ENCODE measurements around the gene G6PC1. TPM values are rescaled to one million over a fixed set of nuclear protein-coding genes. Genes with fewer than 3 reads are reported as not detected.

G6PC1 gene
- total and polyA plus RNA-seq, 2 of the 13 experiments (the other 11 are each of a cell fraction or from before 2014, with no cell fraction given): 1.7 to 37.9 TPM

- TF ChIP-seq ZBTB4 (CRISPR knock-in tag; IDR thresholded peaks at IDR 0.05; ENCODE audit: borderline replicate concordance): no peak
- TF ChIP-seq ZFP1 (CRISPR knock-in tag; IDR thresholded peaks at IDR 0.05): peak; percentile 86; the same call in 1 of the 2 replicates
- TF ChIP-seq ZNF30 (CRISPR knock-in tag; IDR thresholded peaks at IDR 0.05): no peak
- TF ChIP-seq ZNF556 (CRISPR knock-in tag; IDR thresholded peaks at IDR 0.05; ENCODE audit: borderline replicate concordance): 0 out of 2 replicates have a peak, but pooled peaks have one; percentile 62
- peak; percentile 17; the same call in 1 of the 2 replicates for TF ChIP-seq MAZ (IDR thresholded peaks at IDR 0.05; ENCODE audit: borderline replicate concordance, low read depth, low read length)
- TF ChIP-seq MAZ (CRISPR knock-in tag; IDR thresholded peaks at IDR 0.05; ENCODE audit: low read depth): no peak; the same call in 1 of the 2 replicates
- TF ChIP-seq ZNF503 (CRISPR knock-in tag; IDR thresholded peaks at IDR 0.05): no peak
- TF ChIP-seq TERF1 (CRISPR knock-in tag; IDR thresholded peaks at IDR 0.05): no peak
- TF ChIP-seq SMARCC2 (IDR thresholded peaks at IDR 0.05): no peak
- TF ChIP-seq TEAD2 (CRISPR knock-in tag; IDR thresholded peaks at IDR 0.05): no peak
- TF ChIP-seq BHLHE40 (IDR thresholded peaks at IDR 0.05; ENCODE audit: low read length): peak; percentile 58; the same call in 1 of the 2 replicates
- no peak for TF ChIP-seq ZNF784 (CRISPR knock-in tag; IDR thresholded peaks at IDR 0.05; ENCODE audit: borderline replicate concordance)
- peak; percentile 46; the same call in 1 of the 2 replicates for TF ChIP-seq ZNF788 (CRISPR knock-in tag; IDR thresholded peaks at IDR 0.05; ENCODE audit: borderline replicate concordance)
- no peak for TF ChIP-seq ZNF841 (CRISPR knock-in tag; IDR thresholded peaks at IDR 0.05; ENCODE audit: borderline replicate concordance)
- peak; percentile 92; the same call in 1 of the 2 replicates for TF ChIP-seq FOXO1 (CRISPR knock-in tag; IDR thresholded peaks at IDR 0.05)
- no peak for TF ChIP-seq FLYWCH1 (CRISPR knock-in tag; IDR thresholded peaks at IDR 0.05)
- no peak for TF ChIP-seq GLI4 (CRISPR knock-in tag; IDR thresholded peaks at IDR 0.05; ENCODE audit: borderline replicate concordance)
- 0 out of 2 replicates have a peak, but pooled peaks have one; percentile 39 for TF ChIP-seq ZNF337 (CRISPR knock-in tag; IDR thresholded peaks at IDR 0.05; ENCODE audit: borderline replicate concordance, low read depth)
- TF ChIP-seq ZNF354B (CRISPR knock-in tag; IDR thresholded peaks at IDR 0.05): no peak
- no peak for TF ChIP-seq RAD21 (CRISPR knock-in tag; IDR thresholded peaks at IDR 0.05)
Observed at GRCh38 chr17:42900460-42901331, at the start of gene G6PC1 (continued).

Measured in HepG2 (cell line).